Measurements from ENCODE around the gene KIF22. TPM values are rescaled to one million over a fixed set of nuclear protein-coding genes. Genes with fewer than 3 reads are reported as not detected.

KIF22 gene
- total and polyA plus RNA-seq, 9 of the 15 experiments (the other 6 are each of a cell fraction or from before 2014, with no cell fraction given) = 8.7 to 232 (median 131) TPM

GRCh38 chr16:29811170-29811895, 20.8 kb downstream of the KIF22 start (continued):
- TF ChIP-seq FOXA1 (IDR thresholded peaks at IDR 0.05; ENCODE audit: borderline replicate concordance) (no peak), MEF2A (IDR thresholded peaks at IDR 0.05; ENCODE audit: control insufficient read depth, low read depth, low read length) (peak; percentile 38; the same call in 1 of the 2 replicates), E2F8 (IDR thresholded peaks at IDR 0.05; ENCODE audit: low read depth, partially characterized antibody) (peak; percentile 57), NRF1 (conservative IDR thresholded peaks at IDR 0.05 in 1 of 2, IDR thresholded peaks at IDR 0.05 in 1 of 2) (peak; percentile 50; a peak in 3 of 4 replicates), REST (IDR thresholded peaks at IDR 0.05; ENCODE audit: borderline replicate concordance) (no peak), REST (CRISPR knock-in tag; IDR thresholded peaks at IDR 0.05; ENCODE audit: low read depth) (0 out of 2 replicates have a peak, but pooled peaks have one; percentile 56), ZNF586 (CRISPR knock-in tag; conservative IDR thresholded peaks at IDR 0.05) (0 out of 2 replicates have a peak, but pooled peaks have one; percentile 64), RERE (CRISPR knock-in tag; IDR thresholded peaks at IDR 0.05; ENCODE audit: borderline replicate concordance) (no peak)

Measured in K562 (cell line).